HepG2 (cell line): ENCODE results near the gene FOXA3. TPM values are rescaled to one million over a fixed set of nuclear protein-coding genes. Genes with fewer than 3 reads are reported as not detected.

Experiments used
- CSRNP2 ChIP-seq: sonication (generic); formaldehyde crosslinking; conservative IDR thresholded peaks from 2 replicates; pipeline ENCODE4 v1.8.0; 2022; ENCODE audit warnings: low read depth, missing genetic modification reagents
- EHMT2 ChIP-seq: fragments of 200-600 bp; sonication (generic); IDR thresholded peaks from 2 replicates; pipeline ENCODE4 v1.7.0; 2017; ENCODE audit warnings: antibody characterized with exemption, low read depth, low read length, borderline replicate concordance
- FUBP1 ChIP-seq: sonication (generic); formaldehyde crosslinking; IDR thresholded peaks from 2 replicates; pipeline ENCODE4 v1.5.1; 2020; ENCODE audit warnings: missing genetic modification reagents, mild to moderate bottlenecking, borderline replicate concordance
- GPN1 ChIP-seq: sonication (generic); formaldehyde crosslinking; IDR thresholded peaks from 2 replicates; pipeline ENCODE4 v1.5.1; 2020; ENCODE audit warnings: missing genetic modification reagents, borderline replicate concordance
- HDAC6 ChIP-seq: fragments of 200-600 bp; sonication (generic); IDR thresholded peaks from 2 replicates; pipeline ENCODE4 v1.7.0; 2017; ENCODE audit warnings: mild to moderate bottlenecking, antibody characterized with exemption, low read length, low read depth
- HIVEP1 ChIP-seq: sonication (generic); formaldehyde crosslinking; IDR thresholded peaks from 2 replicates; pipeline ENCODE4 v1.4.0; 2020; ENCODE audit warnings: mild to moderate bottlenecking, missing genetic modification reagents
- HOXA5 ChIP-seq: sonication (generic); formaldehyde crosslinking; IDR thresholded peaks from 2 replicates; pipeline ENCODE4 v1.4.0; 2020; ENCODE audit warnings: missing genetic modification reagents
- IKZF1 ChIP-seq: fragments of 450-650 bp; IDR thresholded peaks from 2 replicates; pipeline ENCODE4 v1.7.1; 2016
- IKZF5 ChIP-seq: IDR thresholded peaks from 2 replicates; pipeline ENCODE4 v1.6.1; 2018; ENCODE audit warnings: missing genetic modification reagents, mild to moderate bottlenecking, missing compliant biosample characterization
- JARID2 ChIP-seq: sonication (generic); formaldehyde crosslinking; IDR thresholded peaks from 2 replicates; pipeline ENCODE4 v1.8.1; 2023; ENCODE audit warnings: missing genetic modification reagents, inconsistent platforms; ENCODE audit not compliant: insufficient replicate concordance
- MED13 ChIP-seq: sonication (generic); formaldehyde crosslinking; IDR thresholded peaks from 2 replicates; pipeline ENCODE4 v1.5.0; 2020; ENCODE audit warnings: missing genetic modification reagents
- NCOR1 ChIP-seq: fragments of 200-600 bp; sonication (generic); IDR thresholded peaks from 2 replicates; pipeline ENCODE4 v1.7.0; 2017; ENCODE audit warnings: antibody characterized with exemption, low read length, borderline replicate concordance
- TFAP4 ChIP-seq: sonication (generic); IDR thresholded peaks from 2 replicates; pipeline ENCODE4 v1.6.1; 2016; ENCODE audit warnings: low read depth, borderline replicate concordance
- ZFX ChIP-seq: sonication (generic); formaldehyde crosslinking; IDR thresholded peaks from 2 replicates; pipeline ENCODE4 v1.4.0; 2020; ENCODE audit warnings: mild to moderate bottlenecking, low read depth, missing genetic modification reagents, moderate library complexity
- ZNF180 ChIP-seq: sonication (generic); formaldehyde crosslinking; IDR thresholded peaks from 2 replicates; pipeline ENCODE4 v1.4.0; 2020; ENCODE audit warnings: low read depth, missing genetic modification reagents, borderline replicate concordance
- ZNF253 ChIP-seq: sonication (generic); formaldehyde crosslinking; IDR thresholded peaks from 2 replicates; pipeline ENCODE4 v1.8.0; 2022; ENCODE audit warnings: mild to moderate bottlenecking, missing genetic modification reagents, borderline replicate concordance
- ZNF274 ChIP-seq: sonication (generic); formaldehyde crosslinking; IDR thresholded peaks from 2 replicates; pipeline ENCODE4 v1.5.1; 2020; ENCODE audit warnings: mild to moderate bottlenecking, missing genetic modification reagents
- ZNF703 ChIP-seq: sonication (generic); formaldehyde crosslinking; IDR thresholded peaks from 2 replicates; pipeline ENCODE4 v1.5.1; 2020; ENCODE audit warnings: missing genetic modification reagents, mild to moderate bottlenecking, moderate library complexity, borderline replicate concordance
- ZNF724P ChIP-seq: sonication (generic); formaldehyde crosslinking; IDR thresholded peaks from 2 replicates; pipeline ENCODE4 v1.8.0; 2022; ENCODE audit warnings: missing genetic modification reagents, borderline replicate concordance
- ZNF784 ChIP-seq: sonication (generic); formaldehyde crosslinking; IDR thresholded peaks from 2 replicates; pipeline ENCODE4 v1.5.1; 2020; ENCODE audit warnings: missing genetic modification reagents, mild to moderate bottlenecking, borderline replicate concordance
- ZSCAN9 ChIP-seq: IDR thresholded peaks from 2 replicates; pipeline ENCODE4 v1.6.1; 2016; ENCODE audit warnings: borderline replicate concordance
- polyA plus RNA-seq, 8 experiments: library from polyadenylated mRNA; depleted of rRNA in 3 of 8; stranded (reverse) in 7 of 8; unstranded in 1 of 8; fragments of >200 nt; fragmentation: Illumina TruSeq in 4 of 8; extraction: Trizol in 4 of 8; gene quantifications; 2 replicates each; pipeline versions ENCODE4 v1.2.1 to v1.2.3, GENCODE V29; 2011 to 2016; ENCODE audit warnings: low read depth in 4 of 8, missing spikeins in 1 of 8, mixed read lengths in 1 of 8; ENCODE audit not compliant: insufficient read depth in 1 of 8
- total RNA-seq, 5 experiments: library from RNA; depleted of rRNA; stranded (reverse); fragments of >200 nt; fragmentation: Illumina TruSeq; extraction: Trizol; gene quantifications; 2 replicates each; pipeline ENCODE4 v1.2.3, GENCODE V29; 2016; ENCODE audit warnings: low read depth in 1 of 5
- TF ChIP-seq, protein P1 (sequence below): sonication (generic); formaldehyde crosslinking; IDR thresholded peaks from 2 replicates; pipeline ENCODE4 v1.5.0; 2020; ENCODE audit warnings: mild to moderate bottlenecking, low read depth, missing genetic modification reagents, borderline replicate concordance

The FOXA3 gene
- total and polyA plus RNA-seq, 2 of the 13 experiments (the other 11 are each of a cell fraction or from before 2014, with no cell fraction given), result 29.8 to 47.6 TPM

DNA sequence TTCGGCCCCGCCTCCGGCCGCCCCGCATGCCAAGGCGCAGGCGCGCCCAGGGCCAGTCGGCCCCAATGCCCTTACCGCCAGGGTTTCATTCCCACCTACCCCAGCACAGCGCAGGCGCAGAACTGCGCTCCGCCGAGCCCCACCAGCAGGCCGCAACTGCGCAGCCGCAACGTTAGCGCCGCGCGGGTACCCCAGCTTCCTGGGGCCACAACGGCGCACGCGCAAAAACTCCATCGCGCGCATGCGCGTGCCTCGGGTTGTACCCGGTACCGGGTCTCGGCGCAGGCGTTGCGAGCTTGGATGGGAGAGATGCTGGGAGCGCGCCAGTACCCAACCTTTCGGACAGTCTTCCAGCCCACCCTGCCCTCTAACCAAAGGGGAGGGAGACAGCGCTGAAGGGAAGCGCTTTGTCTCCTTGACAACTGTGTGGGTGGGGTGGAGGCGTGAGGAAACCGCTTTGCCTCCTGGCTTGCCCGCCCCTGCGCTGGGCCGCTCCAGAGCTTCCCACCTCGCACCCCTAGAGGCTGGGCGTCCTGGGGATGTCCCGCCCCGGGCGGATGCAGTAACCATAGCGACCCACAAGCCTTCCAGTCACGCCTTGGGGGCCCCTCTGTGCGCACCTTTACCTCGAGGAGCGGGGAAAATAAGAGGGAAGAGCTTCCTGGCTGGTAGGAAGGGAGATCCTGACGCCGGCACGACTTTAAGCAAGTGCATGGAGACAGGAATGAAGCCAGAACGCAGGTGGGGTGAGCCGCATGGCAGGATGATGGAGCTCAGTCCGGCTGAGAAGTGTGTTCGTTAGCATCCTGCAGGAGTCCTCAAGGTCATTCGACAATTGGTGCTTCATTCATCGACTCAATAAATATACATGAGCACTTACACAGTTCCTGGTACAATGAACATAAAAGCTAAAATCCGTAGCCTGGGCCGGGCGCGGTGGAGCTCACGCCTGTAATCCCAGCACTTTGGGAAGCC is 38.8 kb downstream of the FOXA3 start (continued):
- no peak for TF ChIP-seq FUBP1 (CRISPR knock-in tag)
- no peak; the same call in 1 of the 2 replicates for TF ChIP-seq IKZF5 (CRISPR knock-in tag)
- TF ChIP-seq CSRNP2 (CRISPR knock-in tag), result no peak
- no peak for TF ChIP-seq HIVEP1 (CRISPR knock-in tag)
- TF ChIP-seq ZNF703, result no peak
- TF ChIP-seq HDAC6, result no peak
- TF ChIP-seq JARID2 (CRISPR knock-in tag), result no peak
- no peak for TF ChIP-seq MED13 (CRISPR knock-in tag)
- no peak for TF ChIP-seq ZSCAN9 (CRISPR knock-in tag)
- no peak for TF ChIP-seq TFAP4
- TF ChIP-seq ZNF724P (CRISPR knock-in tag), result no peak
- no peak for TF ChIP-seq EHMT2
- TF ChIP-seq HOXA5 (CRISPR knock-in tag), result no peak
- TF ChIP-seq ZNF274 (CRISPR knock-in tag), result 0 out of 2 replicates have a peak, but pooled peaks have one; percentile 45
- no peak; the same call in 1 of the 2 replicates for TF ChIP-seq ZNF784 (CRISPR knock-in tag)
- peak; percentile 73; the same call in 1 of the 2 replicates for TF ChIP-seq ZFX
- TF ChIP-seq, protein P1, sequence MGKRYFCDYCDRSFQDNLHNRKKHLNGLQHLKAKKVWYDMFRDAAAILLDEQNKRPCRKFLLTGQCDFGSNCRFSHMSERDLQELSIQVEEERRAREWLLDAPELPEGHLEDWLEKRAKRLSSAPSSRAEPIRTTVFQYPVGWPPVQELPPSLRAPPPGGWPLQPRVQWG (CRISPR knock-in tag), result no peak
- TF ChIP-seq IKZF1, result no peak
- no peak for TF ChIP-seq ZNF180 (CRISPR knock-in tag)
- TF ChIP-seq GPN1 (CRISPR knock-in tag), result no peak
- no peak for TF ChIP-seq ZNF253 (CRISPR knock-in tag)
- TF ChIP-seq NCOR1, result no peak
